NCI-H2081 treated with DMSO at 0.1 percent for 48 hours (cell line): ENCODE data around the gene PANK3.
A peak's percentile ranks its signal among the peaks of the same experiment; 100 is the strongest.
"Not testable (repeated sequence)": the region's sequence is repeated elsewhere in the genome, so short reads cannot be mapped to it uniquely, and the experiment has no call there.

ENCODE experiments used
- DNase-seq: peaks from one replicate; lab custom pipeline; 2025; lab: John Stamatoyannopoulos, UW

PANK3 gene

GRCh38 chr5:168592014-168592368, 12.8 kb upstream of the PANK3 start:
- no peak for DNase-seq

- no peak for DNase-seq
These were observed 12.3 kb upstream of the PANK3 start for GRCh38 chr5:168591302-168592013.

GRCh38 chr5:168590666-168591065, 11.5 kb upstream of the PANK3 start:
- DNase-seq, result no peak

- DNase-seq, result no peak
These were observed 8.8 kb upstream of the PANK3 start for GRCh38 chr5:168587987-168588386.

GRCh38 chr5:168585119-168585856, 6.1 kb upstream of the PANK3 start:
- DNase-seq, result no peak

- no peak for DNase-seq
These were observed 4.7 kb upstream of the PANK3 start for GRCh38 chr5:168583742-168584482.

GRCh38 chr5:168580814-168581469, 1.8 kb upstream of the PANK3 start:
- not testable (repeated sequence) for DNase-seq

GRCh38 chr5:168580227-168580508, 1.0 kb upstream of the PANK3 start:
- no peak for DNase-seq

GRCh38 chr5:168579488-168580226, 489 bp upstream of the PANK3 start:
- DNase-seq, result peak; percentile 95

- DNase-seq, result no peak
These were observed 1.2 kb downstream of the PANK3 start for GRCh38 chr5:168578006-168578405.

GRCh38 chr5:168575391-168576372, 3.5 kb downstream of the PANK3 start:
- DNase-seq, result no peak

- not testable (repeated sequence) for DNase-seq
These were observed 5.0 kb downstream of the PANK3 start for GRCh38 chr5:168574156-168574555.

- not testable (repeated sequence) for DNase-seq
These were observed 5.5 kb downstream of the PANK3 start for GRCh38 chr5:168573663-168574062.

- no peak for DNase-seq
These were observed 8.5 kb downstream of the PANK3 start for GRCh38 chr5:168570490-168571328.

- no peak for DNase-seq
These were observed 10.4 kb downstream of the PANK3 start for GRCh38 chr5:168568738-168569137.

GRCh38 chr5:168563959-168564358, 15.2 kb downstream of the PANK3 start:
- no peak for DNase-seq

GRCh38 chr5:168562279-168562678, 16.9 kb downstream of the PANK3 start:
- DNase-seq, result no peak

GRCh38 chr5:168557389-168557788, 21.8 kb downstream of the PANK3 start:
- DNase-seq, result no peak

- no peak for DNase-seq
These were observed 25.6 kb downstream of the PANK3 start for GRCh38 chr5:168553377-168554130.
